Measurements from ENCODE around the gene CCR5.

DNA sequence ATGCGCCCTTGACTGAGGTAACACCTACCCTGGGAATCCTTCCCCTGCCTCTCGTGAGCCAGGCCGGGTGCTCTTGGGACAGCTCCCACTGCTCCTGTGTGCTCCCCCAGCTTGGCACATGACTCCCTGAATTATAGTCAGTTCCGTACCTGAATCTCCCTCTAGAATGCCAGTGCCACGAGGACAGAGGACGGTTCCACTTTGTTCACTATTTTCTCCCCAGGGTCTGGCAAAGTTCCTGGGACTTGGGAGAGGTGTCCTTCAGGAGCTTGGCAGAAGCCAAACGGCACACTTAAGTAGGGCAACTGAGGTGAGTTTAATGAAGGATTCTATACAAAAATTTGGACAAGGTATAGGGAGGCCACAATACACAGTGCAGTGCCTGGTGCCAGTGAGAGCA is 26.4 kb downstream of the CCR5 start:
- TF ChIP-seq EZH2phosphoT487 (IDR thresholded peaks at IDR 0.05; ENCODE audit: low read length) = no peak
- TF ChIP-seq, protein P1, sequence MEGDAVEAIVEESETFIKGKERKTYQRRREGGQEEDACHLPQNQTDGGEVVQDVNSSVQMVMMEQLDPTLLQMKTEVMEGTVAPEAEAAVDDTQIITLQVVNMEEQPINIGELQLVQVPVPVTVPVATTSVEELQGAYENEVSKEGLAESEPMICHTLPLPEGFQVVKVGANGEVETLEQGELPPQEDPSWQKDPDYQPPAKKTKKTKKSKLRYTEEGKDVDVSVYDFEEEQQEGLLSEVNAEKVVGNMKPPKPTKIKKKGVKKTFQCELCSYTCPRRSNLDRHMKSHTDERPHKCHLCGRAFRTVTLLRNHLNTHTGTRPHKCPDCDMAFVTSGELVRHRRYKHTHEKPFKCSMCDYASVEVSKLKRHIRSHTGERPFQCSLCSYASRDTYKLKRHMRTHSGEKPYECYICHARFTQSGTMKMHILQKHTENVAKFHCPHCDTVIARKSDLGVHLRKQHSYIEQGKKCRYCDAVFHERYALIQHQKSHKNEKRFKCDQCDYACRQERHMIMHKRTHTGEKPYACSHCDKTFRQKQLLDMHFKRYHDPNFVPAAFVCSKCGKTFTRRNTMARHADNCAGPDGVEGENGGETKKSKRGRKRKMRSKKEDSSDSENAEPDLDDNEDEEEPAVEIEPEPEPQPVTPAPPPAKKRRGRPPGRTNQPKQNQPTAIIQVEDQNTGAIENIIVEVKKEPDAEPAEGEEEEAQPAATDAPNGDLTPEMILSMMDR (IDR thresholded peaks at IDR 0.05; ENCODE audit: low read length) = no peak

Measured in MM.1S (cell line).